Activated naive CD4-positive, alpha-beta T cell treated with anti-CD3 and anti-CD28 coated beads, Interleukin-2, amount 50 U/mL, for 16 hours (primary cell): ENCODE data around the gene COL16A1.
A peak's percentile ranks its signal among the peaks of the same experiment; 100 is the strongest.

Experiments
- DNase-seq: peaks from one replicate; pipeline ENCODE4 v3.0.0-alpha.2; 2020

COL16A1 gene

DNA sequence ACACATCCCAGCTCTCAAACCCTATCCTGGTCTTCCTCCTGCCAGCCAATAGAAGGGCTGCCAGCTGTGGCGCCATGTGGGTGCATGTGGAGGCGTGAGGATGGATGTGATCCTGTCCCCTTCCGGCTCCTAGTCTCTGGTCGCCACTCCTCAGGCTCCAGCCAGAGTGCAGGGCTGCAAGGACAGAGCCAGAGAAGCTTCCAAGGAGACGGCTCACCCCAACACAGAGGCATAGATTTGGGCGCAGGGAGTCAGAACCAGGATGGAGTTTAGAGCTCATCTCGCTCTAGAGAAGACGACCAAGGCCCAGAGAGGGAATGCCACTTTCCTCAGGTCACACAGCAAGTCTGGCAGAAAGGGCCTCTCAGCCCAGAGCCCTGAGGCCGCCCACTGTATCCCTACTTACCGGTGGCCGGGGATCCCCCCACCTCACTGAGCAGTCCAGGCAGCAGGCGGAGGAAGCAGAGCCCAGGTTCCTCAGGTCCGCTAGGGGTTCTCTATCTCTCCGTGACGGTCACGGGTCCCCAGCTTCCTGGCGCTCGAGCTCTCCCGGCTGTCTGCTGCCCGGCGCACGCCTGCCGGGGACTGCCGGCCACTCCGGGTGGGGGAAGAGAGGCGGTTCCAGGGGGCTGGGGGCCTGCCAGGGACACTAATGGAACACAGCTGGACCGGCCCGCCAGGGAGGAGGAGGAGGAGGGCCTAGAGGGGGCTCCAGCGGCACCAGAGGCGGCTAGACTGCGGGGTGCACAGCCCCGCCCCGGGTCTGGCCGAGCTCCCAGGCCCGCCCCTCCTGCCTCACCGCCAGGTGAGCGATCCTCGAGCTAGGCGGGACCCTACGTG, at the start of gene COL16A1:
Gene COL16A1 (minus strand): TSS at position 587 of the 840 bp plus-strand sequence. CDS start 1,824 bp downstream, outside the sequence.
- DNase-seq, result no peak

DNA sequence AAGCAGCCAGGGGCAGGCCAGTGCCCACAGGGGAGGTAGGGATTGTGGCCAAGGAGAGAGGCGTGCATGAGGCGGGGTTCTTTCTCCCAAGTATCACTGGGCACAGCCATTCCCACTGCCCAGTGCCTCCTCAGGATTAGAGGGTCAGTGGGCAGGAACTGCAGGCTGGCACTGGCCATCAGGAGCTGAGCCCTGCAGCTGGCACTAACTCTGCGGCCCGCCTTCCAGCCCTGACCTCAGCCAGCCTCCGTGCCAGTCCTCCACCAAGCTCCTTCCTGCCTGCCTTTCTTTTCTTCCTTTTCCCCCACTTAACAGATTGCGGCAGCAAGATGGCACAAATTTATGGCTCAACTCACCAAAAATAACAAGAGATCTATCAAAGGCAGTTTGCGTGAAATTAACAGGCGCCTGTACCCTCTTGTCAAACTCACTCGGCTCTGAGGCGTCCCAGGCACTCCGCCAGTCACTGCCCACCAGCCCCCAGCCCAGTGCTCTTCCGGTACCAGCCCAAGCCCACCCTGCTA, 49.2 kb upstream of the COL16A1 start:
- no peak for DNase-seq

DNA sequence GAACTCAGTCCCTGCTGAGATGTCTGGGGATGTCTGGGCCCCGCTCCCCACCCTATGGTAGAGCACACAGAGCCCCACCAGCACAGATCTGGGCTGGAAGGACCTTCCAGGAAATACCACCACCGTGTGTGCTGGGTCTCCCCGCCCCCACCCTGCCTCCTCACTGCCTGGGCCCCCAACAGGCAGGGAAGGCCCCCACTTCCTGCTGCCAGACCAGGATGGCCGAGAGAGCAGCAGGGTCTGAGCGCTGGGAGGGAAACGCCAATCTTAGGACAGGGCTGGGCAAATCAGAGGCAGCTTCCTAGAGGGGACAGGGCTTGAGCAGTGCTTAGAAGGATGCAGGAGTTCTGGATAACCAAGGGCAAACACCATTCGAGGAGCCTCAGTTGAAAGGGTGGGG, 48.4 kb upstream of the COL16A1 start:
- no peak for DNase-seq

DNA sequence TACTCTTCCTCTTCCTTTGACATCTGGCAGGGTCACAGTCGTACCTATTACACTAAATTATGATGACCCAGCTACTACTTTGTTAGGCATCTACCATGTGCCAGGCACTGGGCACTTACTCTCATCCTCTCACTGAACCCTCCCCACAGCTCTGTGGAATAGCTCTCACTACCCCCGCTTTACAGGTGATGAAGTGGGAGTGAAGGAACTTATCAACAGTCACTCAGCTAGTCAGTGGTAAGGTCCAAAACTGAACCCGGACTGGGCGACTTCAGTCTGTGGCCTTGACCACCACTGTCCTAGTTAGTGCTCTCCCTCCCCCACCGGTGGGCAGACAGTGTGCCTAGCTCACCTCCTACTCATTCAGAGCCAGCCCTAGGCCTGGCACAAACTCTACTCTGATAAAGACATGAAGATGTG, 48.0 kb upstream of the COL16A1 start:
- DNase-seq, result no peak

DNA sequence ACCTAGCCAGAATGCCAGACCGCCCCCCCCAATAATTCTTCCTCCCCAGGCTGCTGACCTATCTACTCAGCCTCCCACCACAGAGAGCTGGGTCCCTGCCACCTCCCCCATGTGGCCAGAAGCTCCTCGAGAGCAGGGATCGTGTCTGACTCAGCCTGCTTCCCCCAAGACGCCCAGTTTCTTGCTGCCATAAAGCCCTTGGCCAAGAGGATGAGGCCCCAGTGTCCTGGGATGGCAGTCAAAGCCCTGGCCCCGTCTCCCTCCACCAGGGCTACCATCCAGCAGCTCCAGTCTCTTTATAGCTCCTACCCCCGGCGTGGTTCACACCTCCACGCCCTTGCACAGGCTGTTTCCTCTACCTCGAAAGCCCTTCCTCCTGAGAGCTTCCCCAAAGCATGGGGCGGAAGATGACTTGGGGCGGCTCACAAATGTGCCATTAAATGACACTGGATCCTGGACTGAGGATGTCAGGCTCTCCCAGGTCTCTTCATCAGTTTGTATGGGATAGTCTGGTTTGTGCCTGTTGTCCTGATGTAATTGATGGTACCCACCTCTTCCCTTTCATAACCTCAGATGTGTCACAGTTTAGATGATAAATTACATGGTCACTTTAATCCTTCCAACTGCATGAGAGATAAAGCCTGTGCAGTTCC, 47.2 kb upstream of the COL16A1 start:
- DNase-seq, result no peak

DNA sequence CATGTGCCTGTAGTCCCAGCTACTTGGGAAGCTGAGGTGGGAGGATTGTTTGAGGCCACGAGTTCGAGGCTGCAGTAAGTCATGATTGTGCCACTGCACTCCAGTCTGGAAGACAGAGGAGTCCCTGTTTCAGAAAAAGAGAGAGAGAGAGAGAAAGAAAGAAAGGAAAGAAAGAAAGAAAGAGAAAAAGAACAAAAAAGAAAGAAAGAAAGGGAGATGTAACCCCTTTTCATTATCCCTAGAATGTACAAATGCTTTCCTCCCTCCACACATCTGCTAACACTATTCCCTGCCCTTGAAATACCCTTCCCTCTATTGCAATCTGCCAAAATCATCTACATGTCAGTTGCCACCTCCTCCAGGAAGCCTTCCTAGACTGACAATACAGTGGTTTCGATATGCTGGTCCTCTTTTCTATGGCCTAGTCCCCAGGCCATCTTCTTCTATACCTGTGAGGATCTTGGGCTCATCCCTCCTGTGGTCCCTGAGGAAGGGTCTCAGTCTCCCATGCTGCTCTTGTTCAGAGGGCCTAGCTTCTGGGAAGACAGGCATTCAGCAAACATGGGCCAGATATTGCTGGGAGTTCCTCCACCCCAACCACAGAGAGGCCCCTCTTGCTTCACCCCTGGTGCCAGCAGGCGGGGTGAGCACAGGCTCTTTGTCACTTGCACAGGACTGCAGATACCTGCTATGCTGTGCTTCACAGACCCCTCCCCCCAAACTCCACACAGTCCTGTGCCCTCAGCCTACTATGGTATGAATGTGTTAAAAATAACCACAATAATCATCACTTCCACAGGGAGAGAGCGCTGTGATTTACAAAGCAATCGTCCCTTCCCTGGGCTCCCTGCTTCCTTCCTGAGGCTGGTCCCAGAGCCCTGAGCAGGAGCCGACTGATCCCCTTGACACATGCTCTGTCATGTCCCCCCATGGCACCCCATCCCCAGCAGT, 46.2 kb upstream of the COL16A1 start:
- DNase-seq, result no peak

DNA sequence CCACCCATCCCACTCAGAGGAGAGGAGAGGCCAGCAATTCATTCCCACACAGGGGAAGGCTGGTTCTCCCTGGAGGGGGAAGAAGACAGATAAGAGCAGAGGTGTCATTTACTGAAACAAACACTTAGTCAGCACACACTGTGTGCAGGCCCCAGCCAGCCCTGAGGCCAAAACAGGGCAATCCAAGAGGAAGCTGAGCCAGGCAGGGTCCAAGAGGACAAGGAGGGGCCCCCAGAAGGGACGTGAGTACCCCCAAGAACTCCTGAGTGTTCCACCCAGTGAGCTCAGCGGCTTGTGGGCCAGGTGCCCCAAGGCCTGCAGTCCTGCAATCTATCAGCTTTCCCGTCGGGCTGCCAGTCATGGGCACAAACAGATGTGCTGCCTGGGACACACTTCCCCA, 44.5 kb upstream of the COL16A1 start:
- DNase-seq, result no peak

DNA sequence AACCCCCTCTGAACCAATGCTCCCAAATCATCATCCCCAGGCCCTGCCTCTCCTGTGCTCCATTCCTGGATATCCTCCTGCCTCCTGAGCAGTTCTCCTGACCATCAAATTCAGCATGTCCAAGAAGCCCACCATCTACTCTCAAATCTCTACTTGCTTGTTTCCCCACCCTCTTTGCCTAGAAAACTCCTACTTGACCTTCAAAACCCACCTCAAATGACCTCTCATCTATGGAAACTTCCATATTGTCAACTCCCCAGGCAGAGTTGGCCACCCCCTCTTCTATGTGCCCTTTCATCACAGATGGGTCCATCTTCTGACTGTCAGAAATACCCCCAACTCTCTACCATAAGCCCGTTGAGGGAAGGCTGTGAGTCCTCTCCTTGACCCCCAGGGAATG, 43.5 kb upstream of the COL16A1 start:
- DNase-seq, result no peak

DNA sequence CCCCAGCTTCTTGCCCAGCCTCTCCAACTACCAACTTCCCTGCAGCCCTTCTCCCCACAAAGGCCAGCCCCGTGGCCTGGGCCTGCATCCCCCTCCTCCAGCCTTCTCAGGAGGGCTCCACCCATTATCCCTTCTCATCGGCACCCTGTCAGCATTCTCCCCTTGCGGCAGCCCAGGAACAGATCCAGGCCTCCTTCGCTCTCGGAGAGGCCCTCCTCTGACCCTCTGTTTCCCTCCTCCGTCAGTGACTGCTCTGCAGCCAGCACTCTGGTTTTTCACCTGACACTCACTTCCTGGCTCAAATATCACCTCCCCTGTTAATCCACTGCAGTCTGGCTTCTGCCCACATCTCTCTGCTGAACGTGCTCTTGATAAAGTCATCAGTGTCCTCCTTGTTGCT, 42.9 kb upstream of the COL16A1 start:
- DNase-seq, result no peak

DNA sequence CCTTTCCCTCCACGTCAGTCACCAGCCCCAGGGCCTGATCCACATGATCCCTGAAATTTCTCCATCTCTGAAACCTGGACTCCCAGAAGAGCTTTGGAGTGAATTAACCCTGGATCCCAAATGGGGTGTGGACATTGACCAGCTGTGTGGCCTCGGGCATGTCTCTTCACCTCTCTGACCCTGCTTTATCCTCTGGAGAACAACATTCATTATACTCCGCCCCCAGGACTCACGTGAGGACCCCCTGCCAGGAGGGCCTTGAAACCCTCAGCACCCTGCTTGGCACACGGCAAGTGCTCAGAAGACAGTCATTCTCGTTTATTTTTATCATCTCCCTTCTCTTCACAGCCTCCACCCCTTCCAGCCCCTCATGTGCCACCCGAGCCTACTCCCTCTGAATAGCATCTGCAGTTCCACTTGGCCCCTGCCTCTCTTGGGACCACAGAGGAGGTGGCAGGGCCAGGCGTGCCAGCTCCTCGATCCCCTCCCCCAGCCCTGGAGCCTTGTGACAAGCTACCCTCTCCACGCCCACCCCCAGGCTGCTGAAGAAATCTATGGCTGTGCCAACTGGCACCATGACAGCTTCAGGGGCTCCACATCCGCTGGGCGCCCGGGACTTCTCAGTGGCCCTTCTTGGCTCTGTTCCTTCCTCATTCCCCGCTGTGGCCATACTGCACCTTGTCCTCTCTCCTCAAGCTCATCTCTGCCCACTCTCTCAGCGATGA, 42.3 kb upstream of the COL16A1 start:
- DNase-seq, result no peak

DNA sequence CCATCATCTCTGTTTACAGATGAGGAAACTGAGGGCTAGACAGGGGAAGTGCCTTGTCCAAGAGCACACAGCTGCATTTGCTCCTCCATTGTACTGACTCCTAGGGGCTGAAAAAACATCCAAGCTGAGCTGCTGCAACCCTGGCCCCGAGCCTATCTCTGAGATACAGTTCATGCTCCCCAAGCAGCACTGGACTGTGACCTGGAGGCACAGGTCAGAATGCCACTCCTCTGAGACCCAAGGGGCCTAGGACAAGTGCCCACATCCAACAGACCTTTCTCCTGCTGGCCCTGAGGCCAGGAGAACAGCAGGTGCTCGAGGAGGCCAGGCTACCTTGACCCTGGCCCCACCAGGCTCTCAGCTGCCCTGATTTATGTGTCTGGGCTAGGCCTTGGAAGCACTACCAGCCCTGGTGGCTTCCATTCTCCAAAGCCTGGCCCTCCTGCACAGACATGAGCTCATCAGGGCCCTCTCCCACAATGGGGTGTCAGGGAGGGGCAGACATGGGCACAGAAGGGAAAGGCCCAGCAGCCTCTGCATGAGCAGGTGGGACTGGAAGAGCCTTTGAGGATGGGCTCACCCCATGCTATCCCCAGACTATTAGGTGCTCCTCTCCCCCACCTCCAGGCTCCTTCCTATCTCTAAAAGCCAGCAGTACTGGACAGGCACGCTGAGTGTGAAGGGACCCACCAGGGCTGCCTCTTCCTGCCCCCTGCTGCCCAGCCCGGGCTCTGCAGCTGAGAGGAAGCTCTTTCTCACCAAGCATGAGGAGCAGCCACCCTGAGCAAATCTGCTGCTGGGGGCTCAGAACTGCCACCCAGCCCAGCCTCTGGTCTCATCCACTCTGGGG, 41.5 kb upstream of the COL16A1 start:
- peak; percentile 46 for DNase-seq

DNA sequence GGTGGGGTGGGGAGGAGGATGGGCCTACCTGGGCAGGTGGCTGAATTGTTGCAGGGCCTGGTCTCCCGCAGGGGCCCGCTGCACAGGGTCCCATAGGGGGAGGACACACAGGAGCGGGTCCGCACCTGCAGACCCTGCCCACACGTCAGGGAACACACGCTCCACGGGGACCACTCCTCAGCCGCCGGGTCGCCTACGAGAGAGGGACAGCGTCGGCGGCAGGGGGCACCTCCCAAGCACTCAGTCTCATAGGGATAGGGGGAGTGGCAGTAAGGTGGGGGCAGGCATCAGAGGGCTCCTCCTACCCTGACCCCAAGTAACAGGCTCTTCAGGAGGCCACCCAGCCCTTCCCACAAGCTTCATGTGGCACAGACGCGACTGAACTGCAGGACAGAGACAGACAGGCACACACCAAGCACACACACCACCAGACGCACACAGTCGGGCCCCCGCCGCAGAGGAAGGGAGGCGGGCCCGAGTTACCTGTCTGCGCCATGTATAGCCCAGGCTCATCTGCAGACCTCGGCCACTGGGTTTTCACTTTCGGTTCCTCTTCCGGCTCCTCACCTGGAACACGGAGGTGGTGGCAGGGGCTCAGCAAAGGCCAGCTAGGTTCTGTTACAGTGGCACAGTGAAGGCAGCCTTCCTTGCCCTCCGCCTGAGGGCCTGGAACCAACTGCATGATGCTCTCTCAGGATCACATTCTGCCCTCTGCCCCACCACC, 40.5 kb upstream of the COL16A1 start:
- no peak for DNase-seq

DNA sequence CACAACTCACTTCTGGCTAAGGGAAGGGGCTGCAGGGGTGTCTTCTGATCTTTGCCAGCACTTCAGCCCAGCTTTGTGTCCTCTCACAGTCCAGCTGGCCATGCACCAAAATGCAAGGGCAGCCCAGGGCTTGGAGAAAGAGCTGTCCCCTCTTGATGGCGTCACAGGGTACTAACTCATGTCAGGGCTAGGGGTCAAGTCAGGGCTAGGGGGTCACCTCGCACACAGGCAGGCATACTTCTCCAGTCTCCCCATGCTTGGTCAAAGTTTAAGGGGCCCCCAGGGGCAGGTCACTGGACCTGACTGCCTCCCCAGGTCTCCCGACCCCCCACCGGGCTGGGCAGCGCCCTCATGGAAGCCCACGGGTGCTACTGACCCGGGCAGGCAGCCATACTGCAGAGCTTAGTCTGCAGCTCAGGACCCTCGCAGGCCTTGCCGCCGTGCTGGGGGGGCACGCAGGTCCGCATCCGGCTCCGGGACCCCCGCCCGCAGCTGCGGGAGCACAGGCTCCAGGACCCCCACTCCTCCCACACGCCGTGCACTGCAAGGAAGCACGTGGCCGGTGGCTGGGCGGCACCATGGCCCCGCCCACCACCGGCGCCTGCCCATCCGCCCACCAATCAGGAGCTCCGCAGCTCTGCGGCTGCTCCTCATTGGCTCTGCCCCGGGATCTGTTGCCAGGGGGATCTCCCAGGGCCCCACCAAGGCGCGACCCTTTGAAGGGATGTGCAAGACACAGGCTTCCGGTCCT, 38.8 kb upstream of the COL16A1 start:
- no peak for DNase-seq

DNA sequence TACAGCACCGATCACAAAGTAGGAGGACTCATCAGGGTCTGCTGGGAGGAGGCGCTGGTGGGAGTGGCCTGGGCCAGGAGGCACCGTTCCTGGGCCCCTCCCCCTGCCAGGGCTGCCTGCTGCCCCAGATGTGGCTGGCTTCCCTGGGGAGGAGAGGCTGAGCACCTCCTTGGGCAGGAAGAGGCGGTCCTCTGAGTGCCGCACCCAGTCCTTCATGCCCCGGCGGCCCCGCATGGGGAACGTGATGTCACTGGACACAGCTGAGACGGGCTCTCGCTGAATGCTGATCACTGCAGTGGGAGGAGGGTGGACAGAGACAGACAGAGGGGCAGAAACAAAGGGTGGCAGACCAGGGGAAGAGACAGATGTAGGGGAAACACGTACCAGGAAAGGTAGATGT, 35.5 kb upstream of the COL16A1 start:
- peak; percentile 38 for DNase-seq

DNA sequence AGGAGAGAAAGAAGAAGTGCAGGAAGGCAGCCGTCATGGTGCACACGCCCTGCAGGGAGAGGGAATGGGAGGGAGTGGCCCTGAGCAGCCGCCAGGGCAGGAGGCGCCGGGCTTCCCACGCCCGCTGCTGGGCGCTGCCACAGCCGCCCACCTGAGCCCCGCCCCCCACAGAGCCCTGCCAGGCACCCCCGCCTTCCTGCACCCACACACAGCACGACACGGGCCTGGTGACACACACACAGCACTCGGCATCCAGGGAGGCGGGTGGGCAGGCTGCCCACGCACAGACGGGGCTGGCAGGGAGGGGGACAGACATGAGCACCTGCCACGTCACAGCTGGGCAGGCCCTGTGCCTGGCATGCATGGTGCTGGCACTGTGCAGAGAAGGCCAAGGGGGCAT, 32.9 kb upstream of the COL16A1 start:
- peak; percentile 36 for DNase-seq

DNA sequence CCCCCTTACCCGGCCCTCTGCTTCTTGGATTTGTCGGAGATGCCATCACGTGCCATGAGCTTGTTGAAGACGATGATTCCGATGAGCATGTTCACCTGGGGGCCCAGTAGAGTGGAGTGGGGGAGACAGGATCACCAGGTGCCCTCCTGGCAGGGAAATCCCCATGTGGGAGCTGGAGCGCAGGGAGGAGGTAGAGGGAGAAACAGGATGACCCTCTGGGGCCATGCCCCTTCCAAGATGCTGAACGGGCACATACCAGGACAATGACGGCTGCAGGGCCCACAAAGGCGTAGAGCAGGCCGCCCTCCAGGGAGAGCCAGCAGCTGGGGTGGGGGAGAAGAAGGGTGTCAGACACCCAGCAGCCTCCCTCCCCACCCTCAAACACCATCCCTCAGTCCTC, 31.8 kb upstream of the COL16A1 start:
- DNase-seq, result no peak

DNA sequence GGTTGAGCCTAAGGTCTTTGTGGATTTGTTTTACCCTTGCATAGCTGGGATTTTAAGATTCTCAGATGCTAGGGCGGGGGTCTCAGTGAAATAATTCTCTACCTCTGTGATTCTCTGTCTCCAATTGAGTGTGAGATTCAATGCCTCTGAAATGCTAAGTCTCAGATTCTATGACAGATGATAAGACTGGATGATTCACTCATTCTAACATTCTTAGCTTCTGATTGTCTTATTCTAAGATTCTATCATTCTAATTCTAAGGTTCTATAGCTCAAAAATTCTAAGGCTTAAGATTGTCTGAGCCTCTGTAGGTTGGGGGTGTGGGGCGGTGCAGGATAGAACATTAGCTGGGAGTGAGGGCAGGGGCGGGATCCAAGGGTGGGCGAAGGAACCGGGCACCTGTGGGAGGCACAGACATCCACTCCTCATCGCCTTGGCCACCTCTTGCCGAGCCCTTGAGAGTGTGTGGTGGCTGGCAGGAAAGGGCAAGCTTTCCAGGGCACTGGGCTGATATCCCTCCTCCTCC, 30.8 kb upstream of the COL16A1 start:
- DNase-seq, result no peak

DNA sequence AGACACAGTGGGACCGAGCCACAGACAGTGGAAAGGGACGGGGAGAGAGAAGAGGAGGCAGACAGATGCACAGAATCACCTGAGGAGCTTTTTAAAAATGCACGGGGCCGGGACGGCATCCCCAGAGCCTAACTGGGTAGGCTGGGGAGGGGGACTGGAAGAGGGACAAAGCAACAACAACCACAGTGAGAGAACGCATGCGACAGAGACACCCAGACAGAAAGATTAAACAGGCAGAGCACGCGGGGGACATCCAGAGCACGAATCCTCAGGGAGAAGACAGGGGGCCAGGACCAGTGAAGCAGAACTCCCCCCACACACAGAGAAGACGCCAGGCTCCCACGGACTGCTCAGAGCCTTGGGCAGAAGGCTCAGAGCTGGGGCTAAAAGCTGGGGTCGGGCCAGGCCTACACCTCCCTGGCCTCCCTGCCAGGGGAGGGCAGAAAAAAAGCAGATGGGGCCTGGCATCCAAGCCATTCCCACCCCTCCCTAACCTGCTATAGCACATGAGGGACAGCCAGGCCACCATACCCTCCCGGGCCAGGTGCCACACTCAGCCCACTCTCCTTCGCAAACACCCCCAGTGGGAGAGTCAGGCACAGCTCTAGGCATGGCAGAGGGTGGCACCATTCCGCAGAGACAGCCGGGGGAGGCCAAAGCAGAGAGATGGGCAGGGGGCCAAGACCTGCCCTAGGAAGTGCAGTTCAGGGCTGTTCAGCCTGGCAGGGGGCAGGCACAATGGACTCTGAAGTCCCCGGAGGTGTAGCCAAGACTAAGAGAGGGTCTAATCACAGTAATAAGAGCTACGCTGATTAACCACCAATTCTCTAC, 29.8 kb upstream of the COL16A1 start:
- no peak for DNase-seq
